OCI-LY1 (cell line): Measurements from ENCODE around the gene RC3H1.

ENCODE experiments used
- H2AFZ ChIP-seq: fragments of 200-600 bp; sonication (generic), shearing (Covaris generic); 2 replicates; pipeline ENCODE4 v1.6.0; 2014; ENCODE audit warnings: antibody characterized with exemption, mild to moderate bottlenecking, low read length
- H3F3A ChIP-seq: fragments of 200-600 bp; sonication (generic), shearing (Covaris generic); 2 replicates; pipeline ENCODE4 v1.6.0; 2014; ENCODE audit warnings: mild to moderate bottlenecking, antibody characterized with exemption, low read length, moderate library complexity; ENCODE audit not compliant: insufficient read depth
- H3K27ac ChIP-seq: fragments of 200-600 bp; sonication (generic); 2 replicates; pipeline ENCODE4 v1.5.1; 2014; ENCODE audit warnings: low read length, mixed run types, mild to moderate bottlenecking, low read depth; ENCODE audit not compliant: poor library complexity, severe bottlenecking
- H3K27me3 ChIP-seq: fragments of 200-600 bp; sonication (generic); 2 replicates; pipeline ENCODE4 v1.6.0; 2014; ENCODE audit warnings: antibody characterized with exemption, mild to moderate bottlenecking, low read length, moderate library complexity; ENCODE audit not compliant: insufficient read depth
- H3K36me3 ChIP-seq: fragments of 200-600 bp; sonication (generic); 2 replicates; pipeline ENCODE4 v1.6.1; 2014; ENCODE audit warnings: mild to moderate bottlenecking, antibody characterized with exemption, low read length, moderate library complexity, mixed read lengths; ENCODE audit not compliant: insufficient read depth
- H3K4me1 ChIP-seq: fragments of 200-600 bp; sonication (generic); 2 replicates; pipeline ENCODE4 v1.5.1; 2014; ENCODE audit warnings: mild to moderate bottlenecking, low read length, moderate library complexity; ENCODE audit not compliant: insufficient read depth, severe bottlenecking
- H3K4me2 ChIP-seq: fragments of 200-600 bp; sonication (generic), shearing (Covaris generic); 2 replicates; pipeline ENCODE4 v1.6.1; 2014; ENCODE audit warnings: low read length
- H3K4me3 ChIP-seq: fragments of 200-600 bp; sonication (generic); 2 replicates; pipeline ENCODE4 v1.5.1; 2014; ENCODE audit warnings: low read length, low read depth, mild to moderate bottlenecking, mixed read lengths; ENCODE audit not compliant: poor library complexity, severe bottlenecking
- H3K79me2 ChIP-seq: fragments of 200-600 bp; shearing (Covaris generic); 2 replicates; pipeline ENCODE4 v1.6.1; 2016; ENCODE audit warnings: mixed run types, low read length, mixed read lengths; ENCODE audit not compliant: insufficient read depth
- H3K9ac ChIP-seq: fragments of 200-600 bp; sonication (generic), shearing (Covaris generic); 2 replicates; pipeline ENCODE4 v1.6.1; 2014; ENCODE audit warnings: mild to moderate bottlenecking, low read length, mixed read lengths
- H3K9me2 ChIP-seq: fragments of 200-600 bp; sonication (generic), shearing (Covaris generic); 2 replicates; pipeline ENCODE4 v1.6.1; 2014; ENCODE audit warnings: low read depth, mild to moderate bottlenecking, low read length, mixed read lengths
- H3K9me3 ChIP-seq: fragments of 200-600 bp; shearing (Covaris generic); 2 replicates; pipeline ENCODE4 v1.6.1; 2014; ENCODE audit warnings: low read length, mixed read lengths
- H4K20me1 ChIP-seq: fragments of 200-600 bp; sonication (generic), shearing (Covaris generic); 2 replicates; pipeline ENCODE4 v1.6.0; 2016; ENCODE audit warnings: mild to moderate bottlenecking, low read length; ENCODE audit not compliant: insufficient read depth
- CTCF ChIP-seq: fragments of 200-600 bp; sonication (generic), shearing (Covaris generic); IDR thresholded peaks from 2 replicates; pipeline ENCODE4 v1.5.1; 2017; ENCODE audit warnings: mild to moderate bottlenecking, antibody characterized with exemption, low read length, moderate library complexity, mixed read lengths
- EZH2 ChIP-seq: fragments of 200-600 bp; sonication (generic), shearing (Covaris generic); IDR thresholded peaks from 2 replicates; pipeline ENCODE4 v1.8.0; 2017; ENCODE audit warnings: borderline replicate concordance, mixed run types, mild to moderate bottlenecking, antibody characterized with exemption, low read length, moderate library complexity, mixed read lengths

The RC3H1 gene

GRCh38 chr1:173917149-173917548 is 105.0 kb downstream of the RC3H1 start, which contains the start of gene SERPINC1:
Gene SERPINC1, minus strand, starts transcription at chr1:173917327. Its CDS starts 68 bp downstream, at chr1:173917259.
- H3K36me3 ChIP-seq: no peaks in the 10 kb centered on the region
- H4K20me1 ChIP-seq: no peaks in the 10 kb centered on the region
- no peak within 1 kb of the TSS for H3K9ac ChIP-seq
- no peak within 1 kb of the TSS for H3K4me3 ChIP-seq
- H3K9me2 ChIP-seq: no peaks in the 10 kb centered on the region
- H3K27me3 ChIP-seq: no peaks in the 10 kb centered on the region
- H3K27ac ChIP-seq: no peak within 1 kb of the TSS
- H3F3A ChIP-seq: no peaks in the 10 kb centered on the region
- H3K4me1 ChIP-seq: no peaks in the 10 kb centered on the region
- H3K79me2 ChIP-seq: no peaks in the 10 kb centered on the region
- no peak within 1 kb of the TSS for H3K4me2 ChIP-seq
- TF ChIP-seq CTCF (no peak), EZH2 (no peak)
- no peaks in the 10 kb centered on the region for H3K9me3 ChIP-seq
- no peak within 1 kb of the TSS for H2AFZ ChIP-seq

- no peak overlapping the region for H3K4me3 ChIP-seq
- H3K79me2 ChIP-seq: no peaks in the 10 kb centered on the region
- no peaks in the 10 kb centered on the region for H3K9me2 ChIP-seq
- no peaks in the 10 kb centered on the region for H3K27me3 ChIP-seq
- no peak overlapping the region for H2AFZ ChIP-seq
- H3K4me1 ChIP-seq: no peaks in the 10 kb centered on the region
- no peak for TF ChIP-seq EZH2
- TF ChIP-seq CTCF: no peak
- no peaks in the 10 kb centered on the region for H3F3A ChIP-seq
- H3K4me2 ChIP-seq: no peak overlapping the region
- H4K20me1 ChIP-seq: no peaks in the 10 kb centered on the region
- no peak overlapping the region for H3K27ac ChIP-seq
- no peak overlapping the region for H3K9ac ChIP-seq
- H3K36me3 ChIP-seq: no peaks in the 10 kb centered on the region
- H3K9me3 ChIP-seq: no peaks in the 10 kb centered on the region
Measured at GRCh38 chr1:173916667-173917066, 105.5 kb downstream of the RC3H1 start.

- H3K4me1 ChIP-seq: no peaks in the 10 kb centered on the region
- no peak overlapping the region for H3K9ac ChIP-seq
- TF ChIP-seq EZH2 (no peak), CTCF (no peak)
- H3K79me2 ChIP-seq: no peaks in the 10 kb centered on the region
- H3K9me3 ChIP-seq: no peaks in the 10 kb centered on the region
- no peaks in the 10 kb centered on the region for H4K20me1 ChIP-seq
- no peak overlapping the region for H3K4me3 ChIP-seq
- no peaks in the 10 kb centered on the region for H3F3A ChIP-seq
- H2AFZ ChIP-seq: no peak overlapping the region
- no peak overlapping the region for H3K4me2 ChIP-seq
- no peak overlapping the region for H3K27ac ChIP-seq
- H3K27me3 ChIP-seq: no peaks in the 10 kb centered on the region
- H3K9me2 ChIP-seq: no peaks in the 10 kb centered on the region
- no peaks in the 10 kb centered on the region for H3K36me3 ChIP-seq
Measured at GRCh38 chr1:173915596-173915995, 106.6 kb downstream of the RC3H1 start.
